AG04450 (cell line): ENCODE measurements around the gene TTC21B. TPM values are rescaled to one million over a fixed set of nuclear protein-coding genes. Genes with fewer than 3 reads are reported as not detected.

Source experiments
- CTCF ChIA-PET: fragments of 300-600, 350-600 bp; formaldehyde crosslinking; extraction: SDS; loops from one replicate; lab custom pipeline; 2022; ENCODE audit warnings: antibody characterized with exemption, inconsistent platforms; lab: Charles Lee
- POLR2A ChIA-PET: fragments of 350-600 bp; formaldehyde crosslinking; extraction: SDS; loops from one replicate; lab custom pipeline; 2021; ENCODE audit warnings: antibody characterized with exemption, inconsistent platforms; lab: Yijun Ruan, JAX
- DNase-seq: peaks from one replicate; pipeline ENCODE4 v3.0.0-alpha.2; 2011; ENCODE audit warnings: low read depth, low spot score
- H3K27ac ChIP-seq: one replicate; pipeline ENCODE4 v1.5.1; 2012; ENCODE audit warnings: low read depth, low read length, control low read depth
- H3K27me3 ChIP-seq: one replicate; pipeline ENCODE4 v1.6.0; 2012; ENCODE audit warnings: low read length; ENCODE audit not compliant: control insufficient read depth, insufficient read depth
- H3K4me3 ChIP-seq: 2 replicates; pipeline ENCODE4 v1.5.1; 2011; ENCODE audit warnings: mild to moderate bottlenecking, low read depth, low read length, control low read depth
- H3K9me3 ChIP-seq: 2 replicates; pipeline ENCODE4 v1.5.1; 2012; ENCODE audit warnings: low read length; ENCODE audit not compliant: control insufficient read depth, insufficient read depth
- CTCF ChIP-seq: IDR thresholded peaks from 2 replicates; pipeline ENCODE4 v1.5.1; 2011; ENCODE audit warnings: low read depth, low read length, control low read depth, inconsistent platforms
- polyA plus RNA-seq: library from polyadenylated mRNA; depleted of rRNA; stranded (reverse); fragments of >200 nt; gene quantifications from 2 replicates; pipeline ENCODE4 v1.2.3, GENCODE V29; 2011

The TTC21B gene
- polyA plus RNA-seq, 1 experiment: 12.1 TPM

GRCh38 chr2:165952085-165952484 lies 1.5 kb downstream of the TTC21B start:
- Histone ChIP-seq H3K27ac (no peak overlapping the region), H3K27me3 (no peaks in the 10 kb centered on the region), H3K9me3 (no peaks in the 10 kb centered on the region; the same call in 1 of the 2 replicates), H3K4me3 (peak overlapping the region; percentile 74; the same call in 1 of the 2 replicates)
- ChIA-PET CTCF (interaction anchor here (2.1 to 6.1 kb wide), 2 partner anchors 105 to 176 kb away, joined by 17 to 123 read pairs; partner anchors contain the start of gene SCN1A), POLR2A (no interaction called here)
- TF ChIP-seq CTCF: no peak
- no peak for DNase-seq

GRCh38 chr2:165950438-165950837 lies 3.1 kb downstream of the TTC21B start:
- no peak for DNase-seq
- no peaks in the 10 kb centered on the region for H3K27me3 ChIP-seq
- H3K27ac ChIP-seq: no peak overlapping the region
- no peak for TF ChIP-seq CTCF
- H3K9me3 ChIP-seq: no peaks in the 10 kb centered on the region; the same call in 1 of the 2 replicates
- no peak overlapping the region for H3K4me3 ChIP-seq
- ChIA-PET CTCF (no interaction called here), POLR2A (no interaction called here)

- Histone ChIP-seq H3K9me3 (no peaks in the 10 kb centered on the region), H3K27ac (no peak overlapping the region), H3K27me3 (no peaks in the 10 kb centered on the region), H3K4me3 (no peak overlapping the region)
- DNase-seq: no peak
- TF ChIP-seq CTCF: no peak
- ChIA-PET POLR2A (no interaction called here), CTCF (interaction anchor here (0.9 to 1.4 kb wide), 3 partner anchors 11 to 115 kb away, joined by 3 to 4 read pairs (median 3); partner anchors contain the start of gene TTC21B)
Observed at GRCh38 chr2:165941827-165942226, 11.7 kb downstream of the TTC21B start.

- Histone ChIP-seq H3K27me3 (no peaks in the 10 kb centered on the region), H3K4me3 (no peak overlapping the region), H3K27ac (no peak overlapping the region), H3K9me3 (no peaks in the 10 kb centered on the region)
- DNase-seq: no peak
- no peak for TF ChIP-seq CTCF
- POLR2A ChIA-PET: no interaction called here
- CTCF ChIA-PET: interaction anchor here (0.6 to 2.0 kb wide), 2 partner anchors 15 to 189 kb away, joined by 4 to 5 read pairs; partner anchors contain the start of genes SCN1A and TTC21B
Observed at GRCh38 chr2:165938237-165938636, 15.3 kb downstream of the TTC21B start.

GRCh38 chr2:165933211-165933910 lies 20.2 kb downstream of the TTC21B start:
- Histone ChIP-seq H3K4me3 (no peak overlapping the region), H3K27ac (no peak overlapping the region), H3K9me3 (no peaks in the 10 kb centered on the region), H3K27me3 (no peaks in the 10 kb centered on the region)
- DNase-seq: no peak
- CTCF ChIA-PET: no interaction called here
- no peak for TF ChIP-seq CTCF
- POLR2A ChIA-PET: no interaction called here
